GM23338 (cell line): ENCODE results near the gene TRIO. TPM values are rescaled to one million over a fixed set of nuclear protein-coding genes. Genes with fewer than 3 reads are reported as not detected.

Experiments
- CTCF ChIP-seq, 2 experiments: fragments of 200-600 bp in 1 of 2; sonication (generic) in 1 of 2; conservative IDR thresholded peaks; 2 replicates each; pipeline versions ENCODE4 v1.5.1 to v1.6.1; 2016 to 2017; ENCODE audit warnings: antibody characterized with exemption in 2 of 2, low read depth in 2 of 2, mild to moderate bottlenecking in 2 of 2, moderate library complexity in 1 of 2
- EZH2 ChIP-seq: fragments of 200-600 bp; sonication (generic); IDR thresholded peaks from one replicate; pipeline ENCODE4 v1.8.0; 2017; ENCODE audit warnings: antibody characterized with exemption, mild to moderate bottlenecking, low read depth; ENCODE audit not compliant: unreplicated experiment
- EZH2phosphoT487 ChIP-seq: fragments of 200-600 bp; sonication (generic); IDR thresholded peaks from one replicate; pipeline ENCODE4 v1.8.1; 2018; ENCODE audit warnings: antibody characterized with exemption; ENCODE audit not compliant: unreplicated experiment
- REST ChIP-seq: IDR thresholded peaks from one replicate; pipeline ENCODE4 v1.6.1; 2018; ENCODE audit warnings: antibody characterized with exemption; ENCODE audit not compliant: unreplicated experiment
- STAT1 ChIP-seq: IDR thresholded peaks from one replicate; pipeline ENCODE4 v1.6.1; 2016; ENCODE audit warnings: antibody characterized with exemption; ENCODE audit not compliant: unreplicated experiment
- ZNF462 ChIP-seq: fragments of 250-450 bp; sonication (Bioruptor Pico); IDR thresholded peaks from 2 replicates; pipeline ENCODE4 v1.5.0; 2020; ENCODE audit warnings: mild to moderate bottlenecking, moderate library complexity
- polyA plus RNA-seq: library from polyadenylated mRNA; unstranded; fragments of >200 nt; fragmentation: Nextera tagmentation; extraction: Ambion mirVana; gene quantifications from 2 replicates; pipeline ENCODE4 v1.2.1, GENCODE V29; 2016
- total RNA-seq: library from RNA; depleted of rRNA; stranded (reverse); fragments of >200 nt; shearing (Covaris generic); gene quantifications from 2 replicates; pipeline ENCODE4 v1.2.3, GENCODE V29; 2014

The TRIO gene
- total and polyA plus RNA-seq, 2 experiments from 2014 or later = 13.8 to 113 TPM

GRCh38 chr5:14438195-14438606, 295.1 kb downstream of the TRIO start (continued):
- TF ChIP-seq ZNF462 (no peak), CTCF (conservative IDR thresholded peaks at IDR 0.05; ENCODE audit: low read depth in 2 of 2) (no peak), REST (no peak), STAT1 (no peak), EZH2phosphoT487 (no peak), EZH2 (no peak)
